ENCODE measurements around the gene CCT2. TPM values are rescaled to one million over a fixed set of nuclear protein-coding genes. Genes with fewer than 3 reads are reported as not detected.
A peak's percentile ranks its signal among the peaks of the same experiment; 100 is the strongest.

Gene CCT2
- total and polyA plus RNA-seq, 10 of the 15 experiments (the other 5 are each of a cell fraction or from before 2014, with no cell fraction given), result 242 to 418 (median 348) TPM

DNA sequence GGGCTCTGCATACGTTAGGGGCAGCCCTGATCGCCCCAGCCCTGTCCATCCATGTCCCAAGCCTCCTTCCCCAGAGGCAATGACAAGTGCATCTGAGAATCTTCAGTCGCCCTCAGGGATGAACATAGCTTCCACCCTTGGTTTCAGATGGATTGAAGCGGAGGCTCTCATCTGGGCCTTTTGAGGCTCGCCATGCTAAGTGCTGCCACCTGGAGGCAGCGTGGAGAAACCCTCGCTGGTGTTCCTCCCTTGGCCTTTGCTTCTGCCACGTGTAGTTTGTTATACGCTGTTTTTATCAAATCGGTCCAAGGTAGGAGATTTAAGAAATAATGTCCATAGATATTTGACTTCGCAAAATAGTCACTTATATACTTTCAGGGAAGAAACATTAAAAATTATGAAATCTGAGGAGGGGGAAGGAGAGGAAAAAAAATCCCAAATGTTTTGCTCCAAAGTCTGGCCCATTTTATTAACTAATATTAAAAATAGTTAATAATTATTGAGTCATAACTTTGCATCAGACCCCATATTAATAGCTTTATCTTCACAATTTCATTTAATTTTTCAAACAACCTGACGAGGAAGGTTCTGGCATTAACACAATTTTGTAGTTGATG lies 54.2 kb downstream of the CCT2 start:
- WGBS (ENCODE audit: insufficient coverage, insufficient replicate concordance, low lambda C conversion rate, missing lambda C conversion rate), result 15% methylated on average over 12 of the region's 12 CpGs
- peak; percentile 94 for FAIRE-seq
- RAD21 ChIA-PET (ENCODE audit: unreplicated experiment), result interaction anchor here (0.6 to 4.1 kb wide), 5 partner anchors 11 to 306 kb away, joined by 3 to 44 read pairs (median 5); no protein-coding TSS in a partner anchor
- Histone ChIP-seq H3K4me3 (no peak overlapping the region), H4K20me1 (ENCODE audit: control insufficient read depth, insufficient read depth) (no peaks in the 10 kb centered on the region), H3K9me3 (replicated peaks; ENCODE audit: control insufficient read depth, insufficient read depth, low read length) (no peaks in the 10 kb centered on the region), H3K9ac (ENCODE audit: control insufficient read depth, insufficient read depth, low read length) (no peak overlapping the region), H3K79me2 (ENCODE audit: control insufficient read depth, insufficient read depth, low read length) (no peaks in the 10 kb centered on the region), H3K4me2 (ENCODE audit: control insufficient read depth, insufficient read depth) (no peak overlapping the region), H3K4me1 (ENCODE audit: control insufficient read depth, insufficient read depth, low read length) (no peaks in the 10 kb centered on the region), H2AFZ (ENCODE audit: control insufficient read depth, low read depth, low read length) (no peak overlapping the region), H3K27me3 (replicated peaks in 1 of 2; ENCODE audit: control insufficient read depth in 2 of 2, insufficient read depth in 2 of 2, low read length in 1 of 2) (no peaks in the 10 kb centered on the region), H3K27ac (ENCODE audit: control insufficient read depth, insufficient read depth) (no peak overlapping the region), H3K36me3 (ENCODE audit: control insufficient read depth in 2 of 2, insufficient read depth in 2 of 2, low read length in 1 of 2) (no peaks in the 10 kb centered on the region)
- BruUV-seq (replicated peaks), result no TSS peak
- peak; percentile 96 for ATAC-seq
- SMC1A ChIA-PET (ENCODE audit: uncharacterized antibody, unreplicated experiment), result interaction anchor here (0.8 to 2.7 kb wide), 14 partner anchors 9 to 483 kb away, joined by 3 to 41 read pairs (median 4); no protein-coding TSS in a partner anchor
- intact Hi-C loops (cut with micrococcal nuclease; ENCODE audit: unreplicated experiment), result loop anchor here (1.0 to 2.0 kb wide), 3 partner anchors 282 to 485 kb away; no protein-coding TSS in a partner anchor
- in situ Hi-C loops (cut with MboI), result loop anchor here (5.0 to 10.0 kb wide), 2 partner anchors 282 to 495 kb away; partner anchors contain the start of gene YEATS4
- CTCF ChIA-PET, result interaction anchor here (0.6 to 6.6 kb wide), 40 partner anchors 9 to 1090 kb away, joined by 3 to 93 read pairs (median 4); partner anchors contain the start of gene LRRC10
- POLR2A ChIA-PET, result interaction anchor here (1.1 kb wide), 1 partner anchor 281 kb away, joined by 3 read pairs; no protein-coding TSS in a partner anchor
- peak; percentile 15 for DNase-seq (ENCODE audit: low read depth, low spot score)
- TF ChIP-seq POLR2AphosphoS2 (IDR thresholded peaks at IDR 0.05; ENCODE audit: low read depth, low read length) (no peak), ZSCAN29 (IDR thresholded peaks at IDR 0.05) (no peak), RUNX3 (IDR thresholded peaks at IDR 0.05; ENCODE audit: low read length) (no peak), SUZ12 (IDR thresholded peaks at IDR 0.05; ENCODE audit: unreplicated experiment) (no peak), PML (IDR thresholded peaks at IDR 0.05; ENCODE audit: low read length) (no peak), POLR2AphosphoS5 (IDR thresholded peaks at IDR 0.05; ENCODE audit: low read length) (no peak), ZNF207 (IDR thresholded peaks at IDR 0.05; ENCODE audit: borderline replicate concordance) (no peak), HCFC1 (IDR thresholded peaks at IDR 0.05; ENCODE audit: low read length) (no peak), CBX5 (IDR thresholded peaks at IDR 0.05; ENCODE audit: low read depth) (no peak), CHD2 (IDR thresholded peaks at IDR 0.05; ENCODE audit: borderline replicate concordance, low read depth, low read length) (no peak), PAX5 (IDR thresholded peaks at IDR 0.05; ENCODE audit: borderline replicate concordance, low read depth, low read length) (no peak)
- TF ChIP-seq, protein P1, sequence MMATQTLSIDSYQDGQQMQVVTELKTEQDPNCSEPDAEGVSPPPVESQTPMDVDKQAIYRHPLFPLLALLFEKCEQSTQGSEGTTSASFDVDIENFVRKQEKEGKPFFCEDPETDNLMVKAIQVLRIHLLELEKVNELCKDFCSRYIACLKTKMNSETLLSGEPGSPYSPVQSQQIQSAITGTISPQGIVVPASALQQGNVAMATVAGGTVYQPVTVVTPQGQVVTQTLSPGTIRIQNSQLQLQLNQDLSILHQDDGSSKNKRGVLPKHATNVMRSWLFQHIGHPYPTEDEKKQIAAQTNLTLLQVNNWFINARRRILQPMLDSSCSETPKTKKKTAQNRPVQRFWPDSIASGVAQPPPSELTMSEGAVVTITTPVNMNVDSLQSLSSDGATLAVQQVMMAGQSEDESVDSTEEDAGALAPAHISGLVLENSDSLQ (IDR thresholded peaks at IDR 0.05), result no peak
- TF ChIP-seq, protein P2, sequence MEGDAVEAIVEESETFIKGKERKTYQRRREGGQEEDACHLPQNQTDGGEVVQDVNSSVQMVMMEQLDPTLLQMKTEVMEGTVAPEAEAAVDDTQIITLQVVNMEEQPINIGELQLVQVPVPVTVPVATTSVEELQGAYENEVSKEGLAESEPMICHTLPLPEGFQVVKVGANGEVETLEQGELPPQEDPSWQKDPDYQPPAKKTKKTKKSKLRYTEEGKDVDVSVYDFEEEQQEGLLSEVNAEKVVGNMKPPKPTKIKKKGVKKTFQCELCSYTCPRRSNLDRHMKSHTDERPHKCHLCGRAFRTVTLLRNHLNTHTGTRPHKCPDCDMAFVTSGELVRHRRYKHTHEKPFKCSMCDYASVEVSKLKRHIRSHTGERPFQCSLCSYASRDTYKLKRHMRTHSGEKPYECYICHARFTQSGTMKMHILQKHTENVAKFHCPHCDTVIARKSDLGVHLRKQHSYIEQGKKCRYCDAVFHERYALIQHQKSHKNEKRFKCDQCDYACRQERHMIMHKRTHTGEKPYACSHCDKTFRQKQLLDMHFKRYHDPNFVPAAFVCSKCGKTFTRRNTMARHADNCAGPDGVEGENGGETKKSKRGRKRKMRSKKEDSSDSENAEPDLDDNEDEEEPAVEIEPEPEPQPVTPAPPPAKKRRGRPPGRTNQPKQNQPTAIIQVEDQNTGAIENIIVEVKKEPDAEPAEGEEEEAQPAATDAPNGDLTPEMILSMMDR (IDR thresholded peaks at IDR 0.05 in 2 of 3, conservative IDR thresholded peaks at IDR 0.05 in 1 of 3; ENCODE audit: control insufficient read depth in 2 of 3, extremely low read depth in 1 of 3, insufficient read depth in 1 of 3, low read depth in 3 of 3, low read length in 3 of 3), result peak; percentile 82 to 90 (median 87)
- TF ChIP-seq, protein P3, sequence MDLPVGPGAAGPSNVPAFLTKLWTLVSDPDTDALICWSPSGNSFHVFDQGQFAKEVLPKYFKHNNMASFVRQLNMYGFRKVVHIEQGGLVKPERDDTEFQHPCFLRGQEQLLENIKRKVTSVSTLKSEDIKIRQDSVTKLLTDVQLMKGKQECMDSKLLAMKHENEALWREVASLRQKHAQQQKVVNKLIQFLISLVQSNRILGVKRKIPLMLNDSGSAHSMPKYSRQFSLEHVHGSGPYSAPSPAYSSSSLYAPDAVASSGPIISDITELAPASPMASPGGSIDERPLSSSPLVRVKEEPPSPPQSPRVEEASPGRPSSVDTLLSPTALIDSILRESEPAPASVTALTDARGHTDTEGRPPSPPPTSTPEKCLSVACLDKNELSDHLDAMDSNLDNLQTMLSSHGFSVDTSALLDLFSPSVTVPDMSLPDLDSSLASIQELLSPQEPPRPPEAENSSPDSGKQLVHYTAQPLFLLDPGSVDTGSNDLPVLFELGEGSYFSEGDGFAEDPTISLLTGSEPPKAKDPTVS (IDR thresholded peaks at IDR 0.05; ENCODE audit: low read depth, low read length), result no peak
- TF ChIP-seq, protein P4, sequence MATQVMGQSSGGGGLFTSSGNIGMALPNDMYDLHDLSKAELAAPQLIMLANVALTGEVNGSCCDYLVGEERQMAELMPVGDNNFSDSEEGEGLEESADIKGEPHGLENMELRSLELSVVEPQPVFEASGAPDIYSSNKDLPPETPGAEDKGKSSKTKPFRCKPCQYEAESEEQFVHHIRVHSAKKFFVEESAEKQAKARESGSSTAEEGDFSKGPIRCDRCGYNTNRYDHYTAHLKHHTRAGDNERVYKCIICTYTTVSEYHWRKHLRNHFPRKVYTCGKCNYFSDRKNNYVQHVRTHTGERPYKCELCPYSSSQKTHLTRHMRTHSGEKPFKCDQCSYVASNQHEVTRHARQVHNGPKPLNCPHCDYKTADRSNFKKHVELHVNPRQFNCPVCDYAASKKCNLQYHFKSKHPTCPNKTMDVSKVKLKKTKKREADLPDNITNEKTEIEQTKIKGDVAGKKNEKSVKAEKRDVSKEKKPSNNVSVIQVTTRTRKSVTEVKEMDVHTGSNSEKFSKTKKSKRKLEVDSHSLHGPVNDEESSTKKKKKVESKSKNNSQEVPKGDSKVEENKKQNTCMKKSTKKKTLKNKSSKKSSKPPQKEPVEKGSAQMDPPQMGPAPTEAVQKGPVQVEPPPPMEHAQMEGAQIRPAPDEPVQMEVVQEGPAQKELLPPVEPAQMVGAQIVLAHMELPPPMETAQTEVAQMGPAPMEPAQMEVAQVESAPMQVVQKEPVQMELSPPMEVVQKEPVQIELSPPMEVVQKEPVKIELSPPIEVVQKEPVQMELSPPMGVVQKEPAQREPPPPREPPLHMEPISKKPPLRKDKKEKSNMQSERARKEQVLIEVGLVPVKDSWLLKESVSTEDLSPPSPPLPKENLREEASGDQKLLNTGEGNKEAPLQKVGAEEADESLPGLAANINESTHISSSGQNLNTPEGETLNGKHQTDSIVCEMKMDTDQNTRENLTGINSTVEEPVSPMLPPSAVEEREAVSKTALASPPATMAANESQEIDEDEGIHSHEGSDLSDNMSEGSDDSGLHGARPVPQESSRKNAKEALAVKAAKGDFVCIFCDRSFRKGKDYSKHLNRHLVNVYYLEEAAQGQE (IDR thresholded peaks at IDR 0.05; ENCODE audit: low read depth, low read length), result no peak
